PC-3 (cell line): ENCODE results near the gene PPCDC.

ENCODE experiments used
- EZH2 ChIP-seq: fragments of 300-600 bp; sonication (generic); IDR thresholded peaks from one replicate; pipeline ENCODE4 v1.6.1; 2017; ENCODE audit warnings: antibody characterized with exemption, mild to moderate bottlenecking, low read length; ENCODE audit not compliant: unreplicated experiment
- EZH2phosphoT487 ChIP-seq: fragments of 300-600 bp; sonication (generic); IDR thresholded peaks from 2 replicates; pipeline ENCODE4 v1.6.1; 2018; ENCODE audit warnings: mild to moderate bottlenecking, antibody characterized with exemption, low read length, borderline replicate concordance
- TF ChIP-seq, protein P1 (sequence below): fragments of 300-600 bp; sonication (generic); conservative IDR thresholded peaks from 2 replicates; pipeline ENCODE4 v1.5.1; 2017; ENCODE audit warnings: antibody characterized with exemption, low read depth, mild to moderate bottlenecking, low read length

DNA sequence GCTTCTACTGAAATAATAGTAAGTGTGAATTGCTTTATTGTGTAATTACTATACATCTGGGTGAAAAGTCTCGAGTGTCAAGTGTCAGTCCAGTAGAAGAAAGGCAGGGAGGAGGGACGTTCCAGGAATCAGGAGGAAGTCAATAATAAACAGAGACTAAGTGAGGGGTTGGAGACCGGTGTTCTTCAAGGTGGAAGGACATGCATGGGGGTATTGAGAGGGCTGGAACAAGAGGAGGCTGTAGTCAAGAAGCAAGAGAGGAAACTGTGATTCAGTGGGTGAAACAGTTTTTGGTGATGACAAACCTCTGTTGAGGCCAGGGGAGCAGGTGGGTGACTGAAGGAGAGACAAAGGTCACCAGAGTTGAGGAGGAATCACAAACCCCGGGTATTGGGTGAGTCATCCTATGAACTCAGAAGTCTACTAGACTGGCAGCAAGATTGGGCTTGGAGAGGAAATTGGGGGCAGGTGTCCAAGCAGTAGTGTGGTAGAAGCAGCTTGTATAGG lies 39.6 kb upstream of the PPCDC start:
- TF ChIP-seq, protein P1, sequence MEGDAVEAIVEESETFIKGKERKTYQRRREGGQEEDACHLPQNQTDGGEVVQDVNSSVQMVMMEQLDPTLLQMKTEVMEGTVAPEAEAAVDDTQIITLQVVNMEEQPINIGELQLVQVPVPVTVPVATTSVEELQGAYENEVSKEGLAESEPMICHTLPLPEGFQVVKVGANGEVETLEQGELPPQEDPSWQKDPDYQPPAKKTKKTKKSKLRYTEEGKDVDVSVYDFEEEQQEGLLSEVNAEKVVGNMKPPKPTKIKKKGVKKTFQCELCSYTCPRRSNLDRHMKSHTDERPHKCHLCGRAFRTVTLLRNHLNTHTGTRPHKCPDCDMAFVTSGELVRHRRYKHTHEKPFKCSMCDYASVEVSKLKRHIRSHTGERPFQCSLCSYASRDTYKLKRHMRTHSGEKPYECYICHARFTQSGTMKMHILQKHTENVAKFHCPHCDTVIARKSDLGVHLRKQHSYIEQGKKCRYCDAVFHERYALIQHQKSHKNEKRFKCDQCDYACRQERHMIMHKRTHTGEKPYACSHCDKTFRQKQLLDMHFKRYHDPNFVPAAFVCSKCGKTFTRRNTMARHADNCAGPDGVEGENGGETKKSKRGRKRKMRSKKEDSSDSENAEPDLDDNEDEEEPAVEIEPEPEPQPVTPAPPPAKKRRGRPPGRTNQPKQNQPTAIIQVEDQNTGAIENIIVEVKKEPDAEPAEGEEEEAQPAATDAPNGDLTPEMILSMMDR: no peak
- TF ChIP-seq EZH2phosphoT487: no peak
- TF ChIP-seq EZH2: no peak
